Activated T-cell treated with anti-CD3 and anti-CD28 coated beads for 24 hours (primary cell): ENCODE data around the gene RYR3.
A peak's percentile ranks its signal among the peaks of the same experiment; 100 is the strongest.

Source experiments
- DNase-seq: peaks from one replicate; pipeline ENCODE4 v3.0.0-alpha.2; 2020; ENCODE audit warnings: low read depth

RYR3 gene

GRCh38 chr15:33649217-33649933, 338.6 kb downstream of the RYR3 start:
- no peak for DNase-seq

- no peak for DNase-seq
These were observed 344.1 kb downstream of the RYR3 start for GRCh38 chr15:33654860-33655259.

- no peak for DNase-seq
These were observed 344.7 kb downstream of the RYR3 start for GRCh38 chr15:33655488-33655887.

GRCh38 chr15:33656168-33656567, 345.4 kb downstream of the RYR3 start:
- DNase-seq = no peak

- no peak for DNase-seq
These were observed 349.4 kb downstream of the RYR3 start for GRCh38 chr15:33660151-33660550.

- DNase-seq = no peak
These were observed 351.2 kb downstream of the RYR3 start for GRCh38 chr15:33662014-33662413.

- no peak for DNase-seq
These were observed 354.2 kb downstream of the RYR3 start for GRCh38 chr15:33664947-33665346.

- DNase-seq = no peak
These were observed 359.8 kb downstream of the RYR3 start for GRCh38 chr15:33670567-33670966.

GRCh38 chr15:33671456-33671855, 360.7 kb downstream of the RYR3 start:
- no peak for DNase-seq

- no peak for DNase-seq
These were observed 364.5 kb downstream of the RYR3 start for GRCh38 chr15:33675246-33675645.

GRCh38 chr15:33677238-33677830, 366.6 kb downstream of the RYR3 start:
- no peak for DNase-seq

- no peak for DNase-seq
These were observed 367.4 kb downstream of the RYR3 start for GRCh38 chr15:33678176-33678575.

GRCh38 chr15:33678602-33679001, 367.8 kb downstream of the RYR3 start:
- no peak for DNase-seq

GRCh38 chr15:33679061-33679460, 368.3 kb downstream of the RYR3 start:
- DNase-seq = no peak

- DNase-seq = no peak
These were observed 369.6 kb downstream of the RYR3 start for GRCh38 chr15:33680336-33680735.

GRCh38 chr15:33693166-33693800, 382.5 kb downstream of the RYR3 start:
- DNase-seq = no peak

- DNase-seq = no peak
These were observed 387.4 kb downstream of the RYR3 start for GRCh38 chr15:33698126-33698525.

GRCh38 chr15:33699145-33699544, 388.4 kb downstream of the RYR3 start:
- no peak for DNase-seq

GRCh38 chr15:33699691-33700447, 389.1 kb downstream of the RYR3 start:
- DNase-seq = no peak

- DNase-seq = peak; percentile 55
These were observed 390.0 kb downstream of the RYR3 start for GRCh38 chr15:33700695-33701303.

GRCh38 chr15:33701304-33701696, 390.5 kb downstream of the RYR3 start:
- no peak for DNase-seq

GRCh38 chr15:33706173-33706572, 395.4 kb downstream of the RYR3 start:
- no peak for DNase-seq
